ENCODE results near the gene KRTAP13-2. TPM values are rescaled to one million over a fixed set of nuclear protein-coding genes. Genes with fewer than 3 reads are reported as not detected.
A peak's percentile ranks its signal among the peaks of the same experiment; 100 is the strongest.

Gene KRTAP13-2
- total and polyA plus RNA-seq, 12 donors = 0.41 TPM; not detected in 11

GRCh38 chr21:30340714-30341573, 31.1 kb downstream of the KRTAP13-2 start:
- WGBS, 4 donors = 78 to 90% (median 84%) methylated on average over 2 of the region's 2 CpGs
- DNase-seq = peak; percentile 18 to 80 (median 48)
- Histone ChIP-seq H3K4me1 (replicated peaks in 1 of 2) (no peaks in the 10 kb centered on the region), H3K27me3 (no peaks in the 10 kb centered on the region), H3K36me3 (replicated peaks in 1 of 2) (no peaks in the 10 kb centered on the region), H3K9me3 (replicated peaks in 1 of 3) (no peaks in the 10 kb centered on the region), H3K27ac (no peak overlapping the region), H3K4me3 (no peak overlapping the region)
- intact Hi-C loops (cut with DNase I) = loop anchor here in 1 of 2 donors (5.0 kb wide), 1 partner anchor 746 kb away; no protein-coding TSS in a partner anchor
- peak; percentile 69 to 87 (median 76) for TF ChIP-seq CTCF (IDR thresholded peaks at IDR 0.05)
- TF ChIP-seq POLR2A (IDR thresholded peaks at IDR 0.05) = no peak

DNA sequence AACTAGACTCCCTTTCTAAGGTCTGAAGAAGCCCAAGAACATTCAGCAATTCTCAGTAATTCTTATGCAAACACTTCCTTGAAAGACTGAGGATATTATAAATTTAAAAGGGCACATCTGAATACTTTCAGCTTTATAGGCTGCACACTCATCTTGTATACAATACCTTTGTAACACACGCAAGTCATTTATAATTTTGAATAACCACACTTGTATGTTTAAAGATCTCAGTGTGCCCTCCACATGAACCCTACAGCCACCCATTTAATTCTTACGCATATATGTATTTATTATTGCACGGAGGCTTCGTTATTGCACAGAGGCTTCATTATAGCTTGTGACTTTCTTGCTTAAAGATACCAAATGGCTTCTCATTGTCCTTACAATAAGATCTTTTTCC, 33.4 kb downstream of the KRTAP13-2 start:
- no peaks in the 10 kb centered on the region for H3K27me3 ChIP-seq
- H3K36me3 ChIP-seq (replicated peaks in 1 of 2) = no peaks in the 10 kb centered on the region
- H3K9me3 ChIP-seq (replicated peaks in 1 of 3) = no peaks in the 10 kb centered on the region
- no peak for DNase-seq
- H3K4me1 ChIP-seq (replicated peaks in 1 of 2) = no peaks in the 10 kb centered on the region
- H3K27ac ChIP-seq = no peak overlapping the region
- WGBS, 4 donors = 84 to 90% (median 87%) methylated on average over 4 of the region's 4 CpGs
- TF ChIP-seq POLR2A (IDR thresholded peaks at IDR 0.05) (no peak), CTCF (IDR thresholded peaks at IDR 0.05) (no peak)
- no peak overlapping the region for H3K4me3 ChIP-seq
- intact Hi-C loops (cut with DNase I) = no loop called here

DNA sequence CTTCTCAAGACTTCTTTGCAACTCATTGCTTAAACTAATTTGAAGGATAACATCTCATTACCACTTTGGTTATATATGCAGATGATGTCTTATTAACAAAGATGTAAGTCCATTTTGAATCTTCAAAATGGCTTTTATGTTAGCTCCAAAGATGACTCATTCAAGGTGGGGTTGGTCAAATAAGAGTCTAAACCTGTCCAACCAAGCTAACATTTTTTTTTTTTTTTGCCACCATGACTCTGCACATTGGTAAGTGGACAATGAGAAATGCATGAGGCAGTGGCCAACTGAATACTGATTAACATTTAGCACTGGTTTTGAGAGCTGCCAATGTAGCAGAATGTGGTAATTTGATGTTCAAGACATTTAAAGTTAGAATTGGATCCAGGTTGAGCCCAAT, 34.3 kb downstream of the KRTAP13-2 start:
- TF ChIP-seq CTCF (IDR thresholded peaks at IDR 0.05) = no peak
- no peak for TF ChIP-seq POLR2A (IDR thresholded peaks at IDR 0.05)
- no peak for DNase-seq
- Histone ChIP-seq H3K4me1 (replicated peaks in 1 of 2) (no peaks in the 10 kb centered on the region), H3K27me3 (no peaks in the 10 kb centered on the region), H3K36me3 (replicated peaks in 1 of 2) (no peaks in the 10 kb centered on the region), H3K9me3 (replicated peaks in 1 of 3) (no peaks in the 10 kb centered on the region), H3K27ac (no peak overlapping the region), H3K4me3 (no peak overlapping the region)
- intact Hi-C loops (cut with DNase I) = no loop called here

DNA sequence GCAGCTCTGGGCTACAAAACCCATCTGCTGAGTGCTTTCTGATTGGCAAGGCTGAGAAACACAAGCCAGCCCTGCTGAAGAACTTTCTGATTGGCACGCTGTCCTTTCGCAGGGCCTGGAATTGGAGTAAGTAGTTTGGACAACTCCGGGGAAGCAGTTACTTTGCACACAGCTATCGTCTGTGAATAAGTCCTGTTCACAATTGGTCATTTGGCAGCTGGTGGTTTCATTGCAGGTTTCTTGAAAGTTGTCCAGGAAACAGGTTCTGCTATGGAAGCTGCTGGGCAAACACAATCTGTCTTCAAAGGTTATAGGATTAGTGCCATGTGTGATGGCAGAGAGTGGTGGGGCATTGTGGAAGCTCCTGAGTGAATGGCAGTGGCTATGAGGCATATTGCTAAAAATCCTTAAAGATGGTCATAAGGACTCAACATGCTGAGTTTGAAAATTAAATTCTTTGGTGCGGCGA, 34.8 kb downstream of the KRTAP13-2 start, which contains the start of gene KRTAP27-1:
TSS of gene KRTAP27-1 (minus strand) at position 419 of the 469 bp plus-strand sequence. CDS start at position 393, 26 bp downstream.
- H3K36me3 ChIP-seq (replicated peaks in 1 of 2) = no peaks in the 10 kb centered on the region
- no peaks in the 10 kb centered on the region for H3K4me1 ChIP-seq (replicated peaks in 1 of 2)
- H3K4me3 ChIP-seq = no peak within 1 kb of the TSS
- no peak for DNase-seq
- no peaks in the 10 kb centered on the region for H3K27me3 ChIP-seq
- no peak within 1 kb of the TSS for H3K27ac ChIP-seq
- intact Hi-C loops (cut with DNase I) = no loop called here
- 80 to 90% (median 82%) methylated on average over 6 of the region's 6 CpGs for WGBS, 4 donors
- H3K9me3 ChIP-seq (replicated peaks in 1 of 3) = no peaks in the 10 kb centered on the region
- TF ChIP-seq CTCF (IDR thresholded peaks at IDR 0.05) (no peak), POLR2A (IDR thresholded peaks at IDR 0.05) (no peak)

All from adrenal gland (tissue), 12 donors.